Naive thymus-derived CD8-positive, alpha-beta T cell (primary cell): ENCODE measurements around the gene DNAJA1. TPM values are rescaled to one million over a fixed set of nuclear protein-coding genes. Genes with fewer than 3 reads are reported as not detected.

ENCODE experiments used
- ATAC-seq, 2 donors: fragments of 150-1000 bp; cut with Tn5 transposase in 1 of 2; sonication (Bioruptor Pico), chemical (Tn5 transposase) in 1 of 2; 1 replicate in 1 of 2; 2 replicates in 1 of 2; pipeline ENCODE4 v1.10.0; 2021; ENCODE audit warnings: mild to moderate bottlenecking in 2 of 2, moderate library complexity in 2 of 2
- POLR2A ChIA-PET: fragments of 350-600 bp; sonication (Branson Sonifier 250); formaldehyde crosslinking; loops from one replicate; lab custom pipeline; 2021; ENCODE audit warnings: antibody characterized with exemption; lab: Charles Lee
- DNase-seq, 10 donors: peaks; one replicate each; pipeline versions ENCODE4 v3.0.0 to v3.0.0-alpha.2; 2020 to 2022
- H3K27ac Mint-ChIP-seq, 10 donors: one replicate each; pipeline ENCODE4 v1.8.0; 2020 to 2022; ENCODE audit warnings: mild to moderate bottlenecking in 10 of 10, mixed read lengths in 10 of 10, moderate library complexity in 4 of 10, inconsistent platforms in 1 of 10
- H3K27me3 Mint-ChIP-seq, 5 donors: one replicate each; pipeline ENCODE4 v1.8.0; 2021 to 2022; ENCODE audit warnings: mixed read lengths in 5 of 5
- H3K36me3 Mint-ChIP-seq, 3 donors: one replicate each; pipeline ENCODE4 v1.8.0; 2020 to 2022; ENCODE audit warnings: mixed read lengths in 3 of 3, mild to moderate bottlenecking in 2 of 3, inconsistent platforms in 1 of 3
- H3K4me1 Mint-ChIP-seq, 4 donors: one replicate each; pipeline ENCODE4 v1.8.0; 2021 to 2022; ENCODE audit warnings: mixed read lengths in 4 of 4
- H3K4me3 Mint-ChIP-seq, 10 donors: one replicate each; pipeline ENCODE4 v1.8.0; 2020 to 2022; ENCODE audit warnings: mild to moderate bottlenecking in 10 of 10, mixed read lengths in 10 of 10, moderate library complexity in 6 of 10, inconsistent platforms in 1 of 10
- H3K9me3 Mint-ChIP-seq, 9 donors: one replicate each; pipeline ENCODE4 v1.8.0; 2020 to 2022; ENCODE audit warnings: mixed read lengths in 9 of 9, mild to moderate bottlenecking in 3 of 9, inconsistent platforms in 1 of 9, moderate library complexity in 1 of 9
- polyA plus RNA-seq, 3 donors: library from polyadenylated mRNA; unstranded; fragments of 300-500 nt; fragmentation: Illumina TruSeq; gene quantifications; one replicate each; pipeline ENCODE4 v1.2.3, GENCODE V29; 2021
- total RNA-seq, 8 experiments: library from RNA in 2 of 8; stranded (reverse) in 2 of 8; gene quantifications; one replicate each; pipeline ENCODE4 v1.2.3 and lab custom pipeline; 2021 to 2026

The DNAJA1 gene
- total and polyA plus RNA-seq, 5 experiments from 2014 or later = 62.8 to 101 (median 70.7) TPM

- H3K36me3 Mint-ChIP-seq = peaks cover 4 to 96% (median 36%) of the 10 kb centered on the region in 3 donors
- ATAC-seq = no peak
- peak overlapping the region in 3 of 10 donors; percentile 21 to 34 (median 22) for H3K4me3 Mint-ChIP-seq
- DNase-seq = no peak
- no peaks in the 10 kb centered on the region for H3K27me3 Mint-ChIP-seq
- peaks cover 28 to 72% (median 68%) of the 10 kb centered on the region in 4 donors for H3K4me1 Mint-ChIP-seq
- peak overlapping the region in 6 of 10 donors; percentile 23 to 80 (median 64) for H3K27ac Mint-ChIP-seq
- POLR2A ChIA-PET = interaction anchor here (0.8 kb wide), 1 partner anchor 24 kb away, joined by 3 read pairs; no protein-coding TSS in a partner anchor
- H3K9me3 Mint-ChIP-seq = no peaks in the 10 kb centered on the region
These were observed 5.2 kb downstream of the DNAJA1 start for GRCh38 chr9:33030285-33030684.

DNA sequence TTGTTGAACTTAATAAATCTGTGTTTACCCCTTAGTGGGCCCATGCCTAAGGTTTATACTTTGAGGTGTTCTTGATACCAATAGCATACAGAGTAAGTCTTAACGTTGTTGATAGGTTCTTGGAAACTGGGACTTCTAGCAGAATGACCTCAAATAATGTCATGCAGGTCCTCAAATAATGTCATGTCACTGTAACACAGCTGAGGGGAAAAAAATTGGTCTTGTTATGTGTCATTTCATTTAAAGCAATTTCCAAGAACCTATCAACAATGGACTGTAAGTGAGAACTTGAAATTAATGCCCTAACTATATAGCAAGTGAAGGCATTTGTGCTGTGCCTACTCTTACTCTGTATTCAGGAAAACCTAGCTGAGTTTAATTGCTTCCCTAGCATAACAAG lies 7.2 kb downstream of the DNAJA1 start:
- Mint-ChIP-seq H3K4me1 (peaks cover 27 to 64% (median 56%) of the 10 kb centered on the region in 4 donors), H3K4me3 (no peak overlapping the region), H3K27me3 (no peaks in the 10 kb centered on the region), H3K36me3 (peaks cover 12 to 99% (median 40%) of the 10 kb centered on the region in 3 donors), H3K27ac (peak overlapping the region in 4 of 10 donors; percentile 5 to 72 (median 32)), H3K9me3 (no peaks in the 10 kb centered on the region)
- no peak for DNase-seq
- POLR2A ChIA-PET = no interaction called here
- ATAC-seq = no peak

GRCh38 chr9:33032865-33033264 lies 7.8 kb downstream of the DNAJA1 start:
- peak overlapping the region in 3 of 10 donors; percentile 24 to 72 (median 40) for H3K27ac Mint-ChIP-seq
- H3K4me1 Mint-ChIP-seq = peaks cover 27 to 59% (median 51%) of the 10 kb centered on the region in 4 donors
- DNase-seq (no peak), ATAC-seq (no peak)
- H3K27me3 Mint-ChIP-seq = no peaks in the 10 kb centered on the region
- peaks cover 12 to 98% (median 42%) of the 10 kb centered on the region in 3 donors for H3K36me3 Mint-ChIP-seq
- H3K9me3 Mint-ChIP-seq = no peaks in the 10 kb centered on the region
- H3K4me3 Mint-ChIP-seq = no peak overlapping the region
- POLR2A ChIA-PET = no interaction called here

GRCh38 chr9:33040792-33041431 lies 15.8 kb downstream of the DNAJA1 start:
- H3K4me3 Mint-ChIP-seq = no peak overlapping the region
- DNase-seq = no peak
- no peaks in the 10 kb centered on the region for H3K9me3 Mint-ChIP-seq
- peaks cover 8 to 55% (median 14%) of the 10 kb centered on the region in 3 donors for H3K36me3 Mint-ChIP-seq
- H3K27ac Mint-ChIP-seq = peak overlapping the region in 3 of 10 donors; percentile 2 to 40 (median 8)
- POLR2A ChIA-PET = interaction anchor here (0.6 kb wide), 1 partner anchor 11 kb away, joined by 3 read pairs; no protein-coding TSS in a partner anchor
- H3K27me3 Mint-ChIP-seq = no peaks in the 10 kb centered on the region
- ATAC-seq = no peak
- H3K4me1 Mint-ChIP-seq = peaks cover 14 to 31% (median 15%) of the 10 kb centered on the region in 4 donors

DNA sequence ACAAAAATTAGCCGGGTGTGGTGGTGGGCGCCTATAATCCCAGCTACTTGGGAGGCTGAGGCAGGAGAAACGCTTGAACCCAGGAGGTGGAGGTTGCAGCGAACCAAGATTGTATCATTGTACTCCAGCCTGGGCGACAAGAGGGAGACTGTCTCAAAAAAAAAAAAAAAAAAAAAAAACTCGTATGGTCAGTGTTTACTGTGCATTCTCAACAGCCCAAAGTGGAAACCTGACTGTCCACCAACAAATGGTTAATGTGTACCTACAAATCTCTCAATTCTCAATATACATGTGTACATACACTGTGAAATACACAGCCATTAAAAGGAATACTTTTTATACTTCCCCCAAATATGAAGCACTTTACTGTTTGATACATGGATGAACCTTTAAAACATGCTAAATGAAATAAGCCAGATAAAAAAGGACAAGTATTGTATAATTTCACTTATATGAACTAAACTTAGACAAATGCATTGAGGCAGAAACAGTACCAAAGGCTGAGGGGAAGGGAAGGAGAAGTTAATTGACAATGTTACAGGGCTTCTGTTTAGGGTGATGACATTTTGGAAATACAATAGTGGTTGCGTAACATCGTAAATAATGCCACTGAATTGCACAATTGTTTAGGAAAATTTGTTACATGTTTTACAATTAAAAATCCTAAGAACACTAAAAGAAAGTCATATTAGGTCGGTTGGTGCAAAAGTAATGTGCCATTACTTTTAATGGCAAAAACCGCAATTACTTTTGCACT lies 16.5 kb downstream of the DNAJA1 start:
- POLR2A ChIA-PET = interaction anchor here (0.6 kb wide), 1 partner anchor 10 kb away, joined by 3 read pairs; no protein-coding TSS in a partner anchor
- ATAC-seq (no peak), DNase-seq (no peak)
- Mint-ChIP-seq H3K27ac (peak overlapping the region in 4 of 10 donors; percentile 1 to 58 (median 23)), H3K4me1 (peaks cover 10 to 24% (median 13%) of the 10 kb centered on the region in 4 donors), H3K36me3 (peaks cover 3 to 55% (median 14%) of the 10 kb centered on the region in 3 donors), H3K9me3 (no peaks in the 10 kb centered on the region), H3K4me3 (no peak overlapping the region), H3K27me3 (no peaks in the 10 kb centered on the region)

DNA sequence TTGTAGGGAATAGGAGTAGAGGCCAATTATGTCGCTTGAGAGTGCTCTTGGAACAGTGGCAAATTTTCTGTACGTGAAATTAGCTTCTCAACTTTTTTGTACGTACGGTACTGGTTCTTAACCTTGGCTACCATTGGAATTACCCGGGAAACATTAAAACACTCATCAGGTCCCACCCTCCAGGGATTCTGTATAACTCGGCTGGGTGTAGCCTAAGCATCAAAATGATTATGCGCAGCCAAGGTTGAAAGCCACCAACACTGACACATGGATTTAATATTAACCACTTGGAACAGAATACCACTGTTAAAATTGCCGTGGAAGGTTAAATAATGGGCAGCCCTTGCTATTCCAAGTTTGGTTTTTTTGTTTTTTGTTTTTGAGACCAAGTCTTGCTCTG lies 17.4 kb downstream of the DNAJA1 start:
- POLR2A ChIA-PET = interaction anchor here (0.6 kb wide), 1 partner anchor 1004 kb away, joined by 3 read pairs; no protein-coding TSS in a partner anchor
- peaks cover 8 to 21% (median 13%) of the 10 kb centered on the region in 4 donors for H3K4me1 Mint-ChIP-seq
- H3K27me3 Mint-ChIP-seq = no peaks in the 10 kb centered on the region
- H3K9me3 Mint-ChIP-seq = no peaks in the 10 kb centered on the region
- peaks cover 4 to 55% (median 14%) of the 10 kb centered on the region in 3 donors for H3K36me3 Mint-ChIP-seq
- ATAC-seq (peak in 1 of 2 donors; percentile 5), DNase-seq (no peak)
- H3K4me3 Mint-ChIP-seq = no peak overlapping the region
- no peak overlapping the region for H3K27ac Mint-ChIP-seq

DNA sequence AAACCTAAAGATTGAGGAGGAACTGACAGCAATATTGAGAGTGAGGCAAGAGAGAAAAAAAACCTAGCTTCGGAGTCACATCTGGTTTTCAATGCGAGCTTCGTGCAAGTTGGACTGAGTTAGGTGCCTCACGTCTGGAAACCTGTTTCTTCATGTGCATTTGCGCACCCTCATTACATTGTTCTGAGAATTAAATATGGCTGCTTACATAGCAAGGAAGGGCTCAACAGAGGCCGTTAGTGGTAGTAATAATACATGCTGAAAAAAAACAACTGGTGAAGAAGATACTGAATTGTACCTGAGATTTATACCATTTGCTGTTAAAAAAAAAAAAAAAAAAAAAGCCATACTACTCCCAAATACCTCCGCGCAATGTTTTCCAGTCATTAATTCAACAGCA lies 18.6 kb downstream of the DNAJA1 start:
- Mint-ChIP-seq H3K27me3 (no peaks in the 10 kb centered on the region), H3K4me1 (peaks cover 8 to 21% (median 13%) of the 10 kb centered on the region in 4 donors), H3K9me3 (no peaks in the 10 kb centered on the region), H3K27ac (peak overlapping the region in 9 of 10 donors; percentile 37 to 88 (median 61)), H3K36me3 (peaks cover 4 to 53% (median 12%) of the 10 kb centered on the region in 3 donors), H3K4me3 (peak overlapping the region; percentile 73 to 88 (median 83))
- POLR2A ChIA-PET = interaction anchor here (0.6 to 1.6 kb wide), 3 partner anchors 17 to 73 kb away, joined by 3 to 10 read pairs (median 7); no protein-coding TSS in a partner anchor
- ATAC-seq (peak; percentile 6 to 14), DNase-seq (no peak)

- no peaks in the 10 kb centered on the region for H3K9me3 Mint-ChIP-seq
- peak; percentile 38 to 77 (median 57) for DNase-seq
- peak overlapping the region in 9 of 10 donors; percentile 37 to 88 (median 61) for H3K27ac Mint-ChIP-seq
- no peaks in the 10 kb centered on the region for H3K27me3 Mint-ChIP-seq
- H3K4me3 Mint-ChIP-seq = peak overlapping the region; percentile 73 to 88 (median 83)
- ATAC-seq = peak; percentile 69 to 79
- POLR2A ChIA-PET = interaction anchor here (0.5 to 1.6 kb wide), 4 partner anchors 18 to 209 kb away, joined by 3 to 10 read pairs (median 6); partner anchors contain the start of gene SMU1
- H3K36me3 Mint-ChIP-seq = peaks cover 4 to 52% (median 17%) of the 10 kb centered on the region in 3 donors
- peaks cover 8 to 25% (median 14%) of the 10 kb centered on the region in 4 donors for H3K4me1 Mint-ChIP-seq
These were observed 19.1 kb downstream of the DNAJA1 start for GRCh38 chr9:33044162-33044673.

- peak overlapping the region; percentile 36 to 88 (median 78) for H3K27ac Mint-ChIP-seq
- H3K36me3 Mint-ChIP-seq = peaks cover 4 to 52% (median 19%) of the 10 kb centered on the region in 3 donors
- H3K9me3 Mint-ChIP-seq = no peaks in the 10 kb centered on the region
- peaks cover 8 to 29% (median 14%) of the 10 kb centered on the region in 4 donors for H3K4me1 Mint-ChIP-seq
- H3K27me3 Mint-ChIP-seq = no peaks in the 10 kb centered on the region
- peak overlapping the region; percentile 73 to 88 (median 83) for H3K4me3 Mint-ChIP-seq
- DNase-seq (no peak), ATAC-seq (no peak)
- POLR2A ChIA-PET = interaction anchor here (0.5 to 1.6 kb wide), 4 partner anchors 19 to 537 kb away, joined by 3 to 10 read pairs (median 4); partner anchors contain the start of gene SMU1
These were observed 19.7 kb downstream of the DNAJA1 start for GRCh38 chr9:33044677-33045282.

- Mint-ChIP-seq H3K36me3 (peaks cover 4 to 49% (median 22%) of the 10 kb centered on the region in 3 donors), H3K27me3 (no peaks in the 10 kb centered on the region), H3K4me1 (peaks cover 8 to 29% (median 16%) of the 10 kb centered on the region in 4 donors), H3K4me3 (no peak overlapping the region), H3K9me3 (no peaks in the 10 kb centered on the region), H3K27ac (peak overlapping the region in 2 of 10 donors; percentile 20 to 52)
- DNase-seq = no peak
- POLR2A ChIA-PET = interaction anchor here (1.1 kb wide), 1 partner anchor 21 kb away, joined by 3 read pairs; the partner anchor contains the start of gene DNAJA1
- ATAC-seq = no peak
These were observed 21.0 kb downstream of the DNAJA1 start for GRCh38 chr9:33046061-33046460.

DNA sequence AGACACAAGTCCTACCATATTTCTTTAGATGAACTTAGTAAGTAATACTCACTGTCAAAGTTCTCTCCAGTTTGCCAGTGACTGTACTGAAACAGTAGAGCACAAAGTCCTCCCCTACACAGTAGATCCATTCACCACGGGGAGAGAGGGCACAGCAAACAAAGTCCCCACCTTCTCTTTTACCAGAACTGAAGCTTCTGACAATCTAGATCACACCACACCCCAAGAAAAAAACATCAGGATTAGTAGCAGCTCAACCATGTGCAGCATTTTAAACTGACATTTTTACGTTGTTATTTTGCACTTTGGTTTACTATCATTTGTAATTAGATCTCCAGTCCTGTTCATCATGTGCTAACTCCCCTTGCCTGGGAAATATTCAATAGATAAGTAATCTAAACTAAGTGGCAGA lies 23.0 kb downstream of the DNAJA1 start:
- ATAC-seq = no peak
- no peak for DNase-seq
- H3K27ac Mint-ChIP-seq = peak overlapping the region in 4 of 10 donors; percentile 9 to 89 (median 42)
- POLR2A ChIA-PET = no interaction called here
- H3K36me3 Mint-ChIP-seq = peaks cover 4 to 65% (median 28%) of the 10 kb centered on the region in 3 donors
- H3K4me3 Mint-ChIP-seq = no peak overlapping the region
- H3K27me3 Mint-ChIP-seq = no peaks in the 10 kb centered on the region
- H3K9me3 Mint-ChIP-seq = no peaks in the 10 kb centered on the region
- peaks cover 8 to 29% (median 18%) of the 10 kb centered on the region in 4 donors for H3K4me1 Mint-ChIP-seq
